K562 (cell line): ENCODE measurements around the gene TYSND1. TPM values are rescaled to one million over a fixed set of nuclear protein-coding genes. Genes with fewer than 3 reads are reported as not detected.

ENCODE experiments used
- EZH2 ChIP-seq: IDR thresholded peaks from 2 replicates; pipeline ENCODE4 v1.6.1; 2012; ENCODE audit warnings: low read depth, mild to moderate bottlenecking, inconsistent platforms, low read length, borderline replicate concordance
- HDGF ChIP-seq: fragments of 450-650 bp; IDR thresholded peaks from 2 replicates; pipeline ENCODE4 v1.6.1; 2016
- ZNF707 ChIP-seq: fragments of 250-450 bp; sonication (Bioruptor Pico); conservative IDR thresholded peaks from 2 replicates; pipeline ENCODE4 v1.8.0; 2022; ENCODE audit warnings: inconsistent platforms, mild to moderate bottlenecking, moderate library complexity
- polyA plus RNA-seq, 8 experiments: library from polyadenylated mRNA; depleted of rRNA in 4 of 8; stranded (reverse) in 5 of 8; unstranded in 3 of 8; fragments of >200 nt; fragmentation: Nextera tagmentation in 2 of 8; fragmentation: Illumina TruSeq in 1 of 8; extraction: Ambion mirVana in 2 of 8; extraction: Trizol in 1 of 8; gene quantifications; 2 replicates each; pipeline versions ENCODE4 v1.2.1 to v1.2.3, GENCODE V29; 2011 to 2014; ENCODE audit warnings: inconsistent platforms in 1 of 8, missing spikeins in 1 of 8
- total RNA-seq, 7 experiments: library from RNA; depleted of rRNA in 6 of 7; stranded (reverse); fragments of >200 nt in 6 of 7; fragmentation: Illumina TruSeq in 2 of 7; extraction: Trizol in 2 of 7; gene quantifications; 2 replicates each; pipeline versions ENCODE4 v1.2.1 to v1.2.3, GENCODE V29; 2011 to 2021; ENCODE audit warnings: low replicate concordance in 1 of 7
- TF ChIP-seq, protein P1 (sequence below): fragments of 450-650 bp; IDR thresholded peaks from 2 replicates; pipeline ENCODE4 v1.6.1; 2016; ENCODE audit warnings: mild to moderate bottlenecking, moderate library complexity

TYSND1 gene
- total and polyA plus RNA-seq, 9 of the 15 experiments (the other 6 are each of a cell fraction or from before 2014, with no cell fraction given): 0.60 to 2.0 (median 1.3) TPM

GRCh38 chr10:70147259-70147625, 742 bp upstream of the TYSND1 start (continued):
- TF ChIP-seq, protein P1, sequence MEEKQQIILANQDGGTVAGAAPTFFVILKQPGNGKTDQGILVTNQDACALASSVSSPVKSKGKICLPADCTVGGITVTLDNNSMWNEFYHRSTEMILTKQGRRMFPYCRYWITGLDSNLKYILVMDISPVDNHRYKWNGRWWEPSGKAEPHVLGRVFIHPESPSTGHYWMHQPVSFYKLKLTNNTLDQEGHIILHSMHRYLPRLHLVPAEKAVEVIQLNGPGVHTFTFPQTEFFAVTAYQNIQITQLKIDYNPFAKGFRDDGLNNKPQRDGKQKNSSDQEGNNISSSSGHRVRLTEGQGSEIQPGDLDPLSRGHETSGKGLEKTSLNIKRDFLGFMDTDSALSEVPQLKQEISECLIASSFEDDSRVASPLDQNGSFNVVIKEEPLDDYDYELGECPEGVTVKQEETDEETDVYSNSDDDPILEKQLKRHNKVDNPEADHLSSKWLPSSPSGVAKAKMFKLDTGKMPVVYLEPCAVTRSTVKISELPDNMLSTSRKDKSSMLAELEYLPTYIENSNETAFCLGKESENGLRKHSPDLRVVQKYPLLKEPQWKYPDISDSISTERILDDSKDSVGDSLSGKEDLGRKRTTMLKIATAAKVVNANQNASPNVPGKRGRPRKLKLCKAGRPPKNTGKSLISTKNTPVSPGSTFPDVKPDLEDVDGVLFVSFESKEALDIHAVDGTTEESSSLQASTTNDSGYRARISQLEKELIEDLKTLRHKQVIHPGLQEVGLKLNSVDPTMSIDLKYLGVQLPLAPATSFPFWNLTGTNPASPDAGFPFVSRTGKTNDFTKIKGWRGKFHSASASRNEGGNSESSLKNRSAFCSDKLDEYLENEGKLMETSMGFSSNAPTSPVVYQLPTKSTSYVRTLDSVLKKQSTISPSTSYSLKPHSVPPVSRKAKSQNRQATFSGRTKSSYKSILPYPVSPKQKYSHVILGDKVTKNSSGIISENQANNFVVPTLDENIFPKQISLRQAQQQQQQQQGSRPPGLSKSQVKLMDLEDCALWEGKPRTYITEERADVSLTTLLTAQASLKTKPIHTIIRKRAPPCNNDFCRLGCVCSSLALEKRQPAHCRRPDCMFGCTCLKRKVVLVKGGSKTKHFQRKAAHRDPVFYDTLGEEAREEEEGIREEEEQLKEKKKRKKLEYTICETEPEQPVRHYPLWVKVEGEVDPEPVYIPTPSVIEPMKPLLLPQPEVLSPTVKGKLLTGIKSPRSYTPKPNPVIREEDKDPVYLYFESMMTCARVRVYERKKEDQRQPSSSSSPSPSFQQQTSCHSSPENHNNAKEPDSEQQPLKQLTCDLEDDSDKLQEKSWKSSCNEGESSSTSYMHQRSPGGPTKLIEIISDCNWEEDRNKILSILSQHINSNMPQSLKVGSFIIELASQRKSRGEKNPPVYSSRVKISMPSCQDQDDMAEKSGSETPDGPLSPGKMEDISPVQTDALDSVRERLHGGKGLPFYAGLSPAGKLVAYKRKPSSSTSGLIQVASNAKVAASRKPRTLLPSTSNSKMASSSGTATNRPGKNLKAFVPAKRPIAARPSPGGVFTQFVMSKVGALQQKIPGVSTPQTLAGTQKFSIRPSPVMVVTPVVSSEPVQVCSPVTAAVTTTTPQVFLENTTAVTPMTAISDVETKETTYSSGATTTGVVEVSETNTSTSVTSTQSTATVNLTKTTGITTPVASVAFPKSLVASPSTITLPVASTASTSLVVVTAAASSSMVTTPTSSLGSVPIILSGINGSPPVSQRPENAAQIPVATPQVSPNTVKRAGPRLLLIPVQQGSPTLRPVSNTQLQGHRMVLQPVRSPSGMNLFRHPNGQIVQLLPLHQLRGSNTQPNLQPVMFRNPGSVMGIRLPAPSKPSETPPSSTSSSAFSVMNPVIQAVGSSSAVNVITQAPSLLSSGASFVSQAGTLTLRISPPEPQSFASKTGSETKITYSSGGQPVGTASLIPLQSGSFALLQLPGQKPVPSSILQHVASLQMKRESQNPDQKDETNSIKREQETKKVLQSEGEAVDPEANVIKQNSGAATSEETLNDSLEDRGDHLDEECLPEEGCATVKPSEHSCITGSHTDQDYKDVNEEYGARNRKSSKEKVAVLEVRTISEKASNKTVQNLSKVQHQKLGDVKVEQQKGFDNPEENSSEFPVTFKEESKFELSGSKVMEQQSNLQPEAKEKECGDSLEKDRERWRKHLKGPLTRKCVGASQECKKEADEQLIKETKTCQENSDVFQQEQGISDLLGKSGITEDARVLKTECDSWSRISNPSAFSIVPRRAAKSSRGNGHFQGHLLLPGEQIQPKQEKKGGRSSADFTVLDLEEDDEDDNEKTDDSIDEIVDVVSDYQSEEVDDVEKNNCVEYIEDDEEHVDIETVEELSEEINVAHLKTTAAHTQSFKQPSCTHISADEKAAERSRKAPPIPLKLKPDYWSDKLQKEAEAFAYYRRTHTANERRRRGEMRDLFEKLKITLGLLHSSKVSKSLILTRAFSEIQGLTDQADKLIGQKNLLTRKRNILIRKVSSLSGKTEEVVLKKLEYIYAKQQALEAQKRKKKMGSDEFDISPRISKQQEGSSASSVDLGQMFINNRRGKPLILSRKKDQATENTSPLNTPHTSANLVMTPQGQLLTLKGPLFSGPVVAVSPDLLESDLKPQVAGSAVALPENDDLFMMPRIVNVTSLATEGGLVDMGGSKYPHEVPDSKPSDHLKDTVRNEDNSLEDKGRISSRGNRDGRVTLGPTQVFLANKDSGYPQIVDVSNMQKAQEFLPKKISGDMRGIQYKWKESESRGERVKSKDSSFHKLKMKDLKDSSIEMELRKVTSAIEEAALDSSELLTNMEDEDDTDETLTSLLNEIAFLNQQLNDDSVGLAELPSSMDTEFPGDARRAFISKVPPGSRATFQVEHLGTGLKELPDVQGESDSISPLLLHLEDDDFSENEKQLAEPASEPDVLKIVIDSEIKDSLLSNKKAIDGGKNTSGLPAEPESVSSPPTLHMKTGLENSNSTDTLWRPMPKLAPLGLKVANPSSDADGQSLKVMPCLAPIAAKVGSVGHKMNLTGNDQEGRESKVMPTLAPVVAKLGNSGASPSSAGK: no peak
- TF ChIP-seq EZH2 (no peak), HDGF (no peak), ZNF707 (CRISPR knock-in tag) (no peak)
